ENCODE results near the gene FUT8.
"Not testable (repeated sequence)": the region's sequence is repeated elsewhere in the genome, so short reads cannot be mapped to it uniquely, and the experiment has no call there.

Gene FUT8

GRCh38 chr14:65456247-65456646 lies 43.7 kb downstream of the FUT8 start:
- no peak for DNase-seq

- no peak for DNase-seq
Observed at GRCh38 chr14:65461730-65462129, 49.2 kb downstream of the FUT8 start.

GRCh38 chr14:65462411-65462810 lies 49.9 kb downstream of the FUT8 start:
- DNase-seq, result no peak

GRCh38 chr14:65465584-65465983 lies 53.1 kb downstream of the FUT8 start:
- no peak for DNase-seq

GRCh38 chr14:65467926-65468325 lies 55.4 kb downstream of the FUT8 start:
- DNase-seq, result not testable (repeated sequence)

- DNase-seq, result no peak
Observed at GRCh38 chr14:65469903-65470302, 57.4 kb downstream of the FUT8 start.

GRCh38 chr14:65470404-65470880 lies 57.9 kb downstream of the FUT8 start:
- no peak for DNase-seq

- DNase-seq, result no peak
Observed at GRCh38 chr14:65471038-65471878, 58.7 kb downstream of the FUT8 start.

GRCh38 chr14:65472189-65472588 lies 59.7 kb downstream of the FUT8 start:
- no peak for DNase-seq

GRCh38 chr14:65476273-65476941 lies 63.9 kb downstream of the FUT8 start:
- no peak for DNase-seq

- DNase-seq, result no peak
Observed at GRCh38 chr14:65476942-65477318, 64.4 kb downstream of the FUT8 start.

- DNase-seq, result no peak
Observed at GRCh38 chr14:65478017-65478416, 65.5 kb downstream of the FUT8 start.

GRCh38 chr14:65478596-65478995 lies 66.1 kb downstream of the FUT8 start:
- DNase-seq, result peak in 1 of 2 experiments; percentile 15

- DNase-seq, result no peak
Observed at GRCh38 chr14:65479386-65479785, 66.9 kb downstream of the FUT8 start.

- DNase-seq, result no peak
Observed at GRCh38 chr14:65482757-65483438, 70.4 kb downstream of the FUT8 start.

- DNase-seq, result no peak
Observed at GRCh38 chr14:65483647-65484046, 71.1 kb downstream of the FUT8 start.

GRCh38 chr14:65485516-65485915 lies 73.0 kb downstream of the FUT8 start:
- no peak for DNase-seq

- no peak for DNase-seq
Observed at GRCh38 chr14:65486863-65487262, 74.3 kb downstream of the FUT8 start.

- DNase-seq, result no peak
Observed at GRCh38 chr14:65487783-65488494, 75.4 kb downstream of the FUT8 start.

GRCh38 chr14:65491274-65491673 lies 78.7 kb downstream of the FUT8 start:
- DNase-seq, result no peak

GRCh38 chr14:65492266-65492665 lies 79.7 kb downstream of the FUT8 start:
- DNase-seq, result no peak

GRCh38 chr14:65495196-65495595 lies 82.7 kb downstream of the FUT8 start:
- DNase-seq, result no peak
